GM21723 (cell line): ENCODE measurements around the gene KLHDC10.
A peak's percentile ranks its signal among the peaks of the same experiment; 100 is the strongest.
"Not testable (repeated sequence)": the region's sequence is repeated elsewhere in the genome, so short reads cannot be mapped to it uniquely, and the experiment has no call there.

Source experiments
- ATAC-seq: cut with Tn5 transposase; IDR thresholded peaks from one replicate; pipeline ENCODE4 v1.9.1; 2021; ENCODE audit warnings: mild to moderate bottlenecking, moderate library complexity; ENCODE audit not compliant: unreplicated experiment

Gene KLHDC10

GRCh38 chr7:130140551-130141160 lies 70.3 kb downstream of the KLHDC10 start:
- no peak for ATAC-seq

DNA sequence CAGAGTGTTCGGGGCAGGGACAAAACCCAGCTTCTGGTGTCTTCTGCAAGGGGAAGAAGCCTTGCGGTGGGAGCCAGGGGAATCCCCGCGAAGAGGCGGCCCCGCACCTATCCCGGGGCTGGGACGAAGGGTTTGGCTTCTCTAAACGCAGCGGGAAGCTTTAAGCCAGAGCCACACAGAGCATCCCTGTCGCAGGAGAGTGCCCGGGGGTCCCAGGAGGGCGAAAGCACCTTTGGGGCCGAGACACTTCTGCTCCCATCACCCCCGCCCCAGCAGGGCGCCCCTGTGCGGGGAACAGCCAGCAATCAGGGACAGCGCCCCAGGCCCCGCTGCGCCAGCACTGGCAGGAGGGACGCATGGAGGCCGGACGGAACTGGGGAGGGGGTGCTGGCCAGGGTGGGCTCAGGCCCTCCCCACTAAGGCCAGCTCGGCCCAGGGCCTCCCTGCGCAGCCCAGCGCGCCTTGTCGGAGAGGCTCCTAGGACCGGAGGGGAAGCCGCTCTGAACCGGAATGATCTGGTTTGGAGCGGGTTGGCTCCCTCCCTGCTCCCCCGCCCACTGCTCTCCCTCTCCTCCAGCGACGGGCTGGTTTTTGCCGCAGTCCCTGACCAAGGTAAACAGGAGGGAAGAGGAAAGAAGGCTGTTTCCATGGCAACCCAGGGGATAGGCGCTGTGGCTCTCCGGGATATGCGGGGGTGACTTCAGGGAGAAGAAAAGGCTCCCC lies 71.0 kb downstream of the KLHDC10 start:
- peak; percentile 69 for ATAC-seq

GRCh38 chr7:130141884-130142653 lies 71.7 kb downstream of the KLHDC10 start:
- ATAC-seq: peak; percentile 8

DNA sequence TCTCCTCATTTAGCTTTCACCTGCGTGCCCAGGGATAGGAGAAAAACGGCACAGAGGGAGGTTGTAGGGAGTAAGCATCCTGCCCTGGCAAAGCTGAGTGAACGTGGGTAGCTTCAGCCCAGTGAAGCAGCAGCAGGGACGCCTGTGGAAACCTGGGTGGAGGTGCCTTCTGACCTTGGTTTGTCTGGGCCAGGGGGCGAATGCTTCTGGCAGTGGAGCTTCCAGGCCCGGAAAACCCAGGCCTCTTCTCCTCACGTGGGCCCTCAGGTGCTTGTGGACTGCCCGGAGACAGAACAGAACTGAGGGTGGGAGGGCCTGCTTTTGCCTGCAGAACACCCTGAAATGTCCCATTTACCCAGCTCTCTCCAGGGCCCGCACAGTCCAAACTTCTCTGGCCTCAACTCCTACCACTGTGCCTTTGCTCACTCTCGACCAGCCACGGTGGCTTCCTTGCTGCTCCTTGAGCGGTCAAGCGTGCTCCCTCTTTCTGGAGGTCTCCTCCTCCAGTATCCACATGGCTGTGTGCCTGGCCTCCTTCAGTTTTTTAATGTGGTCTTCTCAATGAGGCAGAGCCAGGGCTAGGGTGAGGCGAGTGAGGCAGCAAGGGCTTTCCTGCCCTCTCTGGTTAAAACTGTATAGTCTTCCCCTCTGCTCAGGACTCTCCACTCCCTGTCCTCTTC lies 72.5 kb downstream of the KLHDC10 start:
- no peak for ATAC-seq

- ATAC-seq: no peak
These were observed 73.0 kb downstream of the KLHDC10 start for GRCh38 chr7:130143334-130143732.

DNA sequence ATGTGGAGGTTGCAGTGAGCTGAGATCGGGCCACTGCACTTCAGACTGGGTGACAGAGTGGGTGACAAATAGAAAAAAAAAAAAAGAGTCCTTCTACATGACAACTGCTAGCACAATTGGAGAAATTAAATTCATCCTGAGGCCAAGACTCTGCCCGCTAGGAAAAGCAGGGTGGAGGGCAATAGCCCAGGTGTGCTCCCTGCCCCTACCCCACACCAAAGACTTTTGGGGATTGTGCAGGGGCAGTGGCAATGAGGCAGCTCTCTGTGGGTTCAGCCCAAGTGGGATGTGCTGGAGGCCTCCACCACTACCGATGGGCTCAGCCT lies 73.6 kb downstream of the KLHDC10 start:
- ATAC-seq: no peak

GRCh38 chr7:130144312-130145171 lies 74.2 kb downstream of the KLHDC10 start:
- no peak for ATAC-seq

DNA sequence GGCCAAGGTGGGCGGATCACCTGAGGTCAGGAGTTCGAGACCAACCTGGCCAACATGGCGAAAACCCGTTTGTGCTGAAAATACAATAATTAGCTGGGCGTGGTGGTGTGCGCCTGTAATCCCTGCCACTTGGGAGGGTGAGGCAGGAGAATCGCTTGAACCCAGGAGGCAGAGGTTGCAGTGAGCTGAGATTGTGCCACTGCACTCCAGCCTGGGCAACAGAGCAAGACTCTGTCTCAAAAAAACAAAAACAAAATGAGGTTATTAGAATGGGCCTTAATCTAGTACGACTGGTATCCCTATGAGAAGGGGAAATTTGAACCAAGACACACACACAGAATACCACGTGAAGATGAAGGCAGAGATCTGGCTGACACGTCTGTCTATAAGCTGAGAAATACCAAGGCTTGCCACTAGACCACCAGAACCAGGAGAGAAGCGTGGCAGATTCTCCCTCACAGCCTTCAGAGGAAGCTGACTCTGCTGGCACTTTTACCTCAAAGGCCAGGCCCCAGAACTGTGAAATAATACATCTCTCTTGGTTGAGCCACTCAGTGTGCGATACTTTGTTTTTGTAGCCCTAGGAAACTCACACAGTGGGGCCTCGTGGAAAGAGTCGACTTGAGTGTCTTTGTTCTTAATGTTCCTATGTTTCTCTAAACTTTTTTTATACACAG lies 75.2 kb downstream of the KLHDC10 start:
- ATAC-seq: no peak

DNA sequence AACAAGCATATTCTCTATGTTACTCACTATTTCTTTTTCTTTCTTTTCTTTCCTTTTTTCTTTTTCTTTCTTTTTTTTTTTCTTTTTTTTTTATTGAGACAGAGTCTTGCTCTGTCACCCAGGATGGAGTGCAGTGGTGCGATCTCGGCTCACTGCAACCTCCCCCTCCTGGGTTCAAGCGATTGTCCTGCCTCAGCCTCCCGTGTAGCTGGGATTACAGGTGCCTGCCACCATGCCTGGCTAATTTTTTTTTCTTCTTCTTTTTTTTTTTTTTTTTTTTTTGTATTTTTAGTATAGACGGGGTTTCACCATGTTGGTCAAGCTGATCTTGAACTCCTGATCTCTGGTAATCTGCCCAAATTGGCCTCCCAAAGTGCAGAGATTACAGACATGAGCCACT lies 75.8 kb downstream of the KLHDC10 start:
- ATAC-seq: not testable (repeated sequence)

- no peak for ATAC-seq
These were observed 76.5 kb downstream of the KLHDC10 start for GRCh38 chr7:130146693-130147405.

- ATAC-seq: no peak
These were observed 77.5 kb downstream of the KLHDC10 start for GRCh38 chr7:130147710-130148325.

DNA sequence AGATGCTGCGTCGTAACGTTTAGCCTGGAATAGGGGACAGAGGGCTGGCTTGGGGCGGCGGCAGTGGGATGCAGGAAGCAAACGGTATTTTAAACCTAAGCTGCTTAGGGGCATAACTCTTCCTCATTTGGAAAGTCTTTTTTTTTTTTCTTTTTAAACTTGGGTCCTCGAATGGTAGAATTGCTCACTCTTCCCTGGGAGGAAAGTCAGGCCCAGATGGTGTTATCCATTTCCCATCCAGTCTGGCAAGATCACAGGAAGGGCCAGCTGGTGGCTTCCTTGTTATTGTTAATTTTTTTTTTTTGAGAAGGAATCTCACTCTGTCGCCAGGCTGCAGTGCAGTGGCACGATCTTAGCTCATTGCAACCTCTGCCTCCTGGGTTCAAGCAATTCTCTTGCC lies 78.2 kb downstream of the KLHDC10 start:
- ATAC-seq: no peak

GRCh38 chr7:130149281-130150139 lies 79.2 kb downstream of the KLHDC10 start:
- peak; percentile 64 for ATAC-seq

DNA sequence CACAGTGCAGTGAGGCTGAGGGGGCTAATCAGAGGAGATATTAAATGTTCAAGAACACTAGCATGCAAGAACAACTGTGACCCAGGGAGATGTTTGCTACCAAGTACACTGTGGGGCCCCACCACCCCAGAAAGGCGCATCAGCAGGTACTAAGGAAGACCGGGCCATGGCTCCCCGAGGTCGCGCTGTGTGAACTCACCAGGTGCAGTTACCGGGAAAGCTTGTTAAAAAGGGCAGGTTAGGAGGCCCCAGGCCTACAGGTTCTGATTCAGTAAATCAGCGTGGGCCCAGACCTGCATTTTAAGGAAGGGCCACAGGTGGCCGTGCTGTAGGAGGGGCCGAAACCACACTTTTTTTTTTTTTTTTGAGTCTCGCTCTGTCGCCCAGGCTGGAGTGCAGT lies 80.3 kb downstream of the KLHDC10 start:
- no peak for ATAC-seq

GRCh38 chr7:130151591-130152492 lies 81.5 kb downstream of the KLHDC10 start:
- ATAC-seq: no peak

DNA sequence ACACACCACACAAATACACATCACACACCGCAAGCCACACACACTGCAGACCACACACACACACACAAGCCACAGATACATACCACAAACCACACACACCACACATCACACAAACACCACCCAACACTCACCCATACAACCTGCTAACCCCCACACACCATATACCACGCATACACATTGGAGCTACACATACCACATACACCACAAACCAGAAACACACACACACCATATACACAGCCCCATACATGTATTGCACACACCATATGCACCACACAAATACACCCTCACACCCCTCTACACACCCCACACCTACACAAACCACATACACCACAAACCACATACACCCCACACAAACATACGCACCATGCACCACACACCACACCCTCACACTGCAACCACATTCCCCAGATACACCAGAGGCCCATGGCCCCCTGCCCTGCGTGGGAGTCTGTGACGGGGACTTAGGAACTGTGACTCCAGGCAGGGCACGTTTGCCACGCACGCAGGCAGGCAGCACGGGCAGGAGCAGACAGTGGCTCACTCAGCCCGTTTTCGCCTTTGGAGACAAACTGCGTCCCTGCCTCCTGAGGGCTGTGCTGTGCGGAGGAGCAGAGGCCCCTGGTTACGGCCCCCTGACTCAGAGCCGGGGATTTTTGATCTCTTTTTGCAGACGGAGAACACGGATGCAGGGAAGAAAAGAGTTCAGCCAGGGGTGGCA lies 82.3 kb downstream of the KLHDC10 start:
- no peak for ATAC-seq
